Smooth muscle cell (in vitro differentiated cells): Measurements from ENCODE around the gene CIZ1. TPM values are rescaled to one million over a fixed set of nuclear protein-coding genes. Genes with fewer than 3 reads are reported as not detected.
A peak's percentile ranks its signal among the peaks of the same experiment; 100 is the strongest.

Experiments
- DNase-seq: peaks from one replicate; lab custom pipeline; 2025; ENCODE audit not compliant: unreplicated experiment; lab: John Stamatoyannopoulos, UW
- H2AFZ ChIP-seq: fragments of 200-600 bp; sonication (generic); 2 replicates; pipeline ENCODE4 v1.6.0; 2016; ENCODE audit warnings: antibody characterized with exemption, low read depth, mild to moderate bottlenecking
- H3F3A ChIP-seq: fragments of 200-600 bp; sonication (generic); 2 replicates; pipeline ENCODE4 v1.6.0; 2017; ENCODE audit warnings: antibody characterized with exemption, low read depth
- H3K27ac ChIP-seq: fragments of 200-600 bp; sonication (generic); 2 replicates; pipeline ENCODE4 v1.5.1; 2016; ENCODE audit warnings: low read depth, mild to moderate bottlenecking
- H3K27me3 ChIP-seq: fragments of 200-600 bp; sonication (generic); 2 replicates; pipeline ENCODE4 v1.6.1; 2016; ENCODE audit warnings: low read depth, mild to moderate bottlenecking
- H3K36me3 ChIP-seq: fragments of 200-600 bp; sonication (generic); 2 replicates; pipeline ENCODE4 v1.5.1; 2016; ENCODE audit warnings: low read depth
- H3K4me1 ChIP-seq: fragments of 200-600 bp; sonication (generic); 2 replicates; pipeline ENCODE4 v1.5.1; 2016; ENCODE audit warnings: low read depth
- H3K4me2 ChIP-seq: fragments of 200-600 bp; sonication (generic); 2 replicates; pipeline ENCODE4 v1.6.0; 2016; ENCODE audit warnings: mild to moderate bottlenecking
- H3K4me3 ChIP-seq: fragments of 200-600 bp; sonication (generic); 2 replicates; pipeline ENCODE4 v1.5.1; 2016; ENCODE audit warnings: mild to moderate bottlenecking
- H3K79me2 ChIP-seq: fragments of 200-600 bp; sonication (generic); 2 replicates; pipeline ENCODE4 v1.6.0; 2016; ENCODE audit warnings: low read depth, mild to moderate bottlenecking
- H3K9ac ChIP-seq: fragments of 200-600 bp; sonication (generic); 2 replicates; pipeline ENCODE4 v1.6.0; 2016; ENCODE audit warnings: low read depth
- H3K9me3 ChIP-seq: fragments of 200-600 bp; sonication (generic); replicated peaks from 2 replicates; pipeline ENCODE4 v1.5.1; 2016; ENCODE audit warnings: low read depth
- H4K20me1 ChIP-seq: fragments of 200-600 bp; sonication (generic); 2 replicates; pipeline ENCODE4 v1.6.0; 2016; ENCODE audit warnings: low read depth
- WGBS: methylation state at CpG from one replicate; pipeline ENCODE4 v1.1.7; 2016; ENCODE audit warnings: low lambda C conversion rate; 5-methylcytosine and 5-hydroxymethylcytosine counted together
- polyA plus RNA-seq: library from polyadenylated mRNA; unstranded; fragments of >200 nt; fragmentation: Nextera tagmentation; extraction: Ambion mirVana; gene quantifications from 2 replicates; pipeline ENCODE4 v1.2.1, GENCODE V29; 2016
- total RNA-seq: library from RNA; depleted of rRNA; stranded (reverse); fragments of >200 nt; gene quantifications from 2 replicates; pipeline ENCODE4 v1.2.3, GENCODE V29; 2014
- TF ChIP-seq, protein P1 (sequence below): fragments of 200-600 bp; sonication (generic); IDR thresholded peaks from 2 replicates; pipeline ENCODE4 v1.5.1; 2017; ENCODE audit warnings: borderline replicate concordance, mild to moderate bottlenecking, antibody characterized with exemption; ENCODE audit not compliant: insufficient read depth, poor library complexity, severe bottlenecking

The CIZ1 gene
- total and polyA plus RNA-seq, 2 experiments from 2014 or later, result 23.5 to 84.0 TPM

DNA sequence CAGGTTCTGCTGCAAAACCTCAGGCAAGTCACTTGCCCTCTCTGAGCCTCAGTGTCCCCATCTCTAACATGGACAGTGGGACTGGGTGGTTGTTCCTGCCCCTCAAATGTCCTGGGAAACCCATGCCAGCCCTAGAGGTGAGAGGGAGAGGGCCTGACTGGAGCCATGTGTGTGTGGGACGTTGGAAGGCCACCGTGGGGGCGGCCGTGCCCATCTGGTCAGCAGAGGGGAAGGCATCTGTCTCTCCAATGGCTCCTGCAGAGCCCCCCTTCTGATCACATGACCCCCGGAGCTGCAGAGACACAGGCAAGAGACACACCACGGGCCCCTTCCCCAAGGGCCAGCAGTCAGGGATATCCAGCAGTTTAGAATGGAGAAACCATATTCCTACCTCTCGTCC lies 13.5 kb upstream of the CIZ1 start:
- no peaks in the 10 kb centered on the region for H3K9me3 ChIP-seq
- WGBS, result 83% methylated on average over 7 of the region's 7 CpGs
- H3F3A ChIP-seq, result peaks cover 8% of the 10 kb centered on the region
- TF ChIP-seq, protein P1, sequence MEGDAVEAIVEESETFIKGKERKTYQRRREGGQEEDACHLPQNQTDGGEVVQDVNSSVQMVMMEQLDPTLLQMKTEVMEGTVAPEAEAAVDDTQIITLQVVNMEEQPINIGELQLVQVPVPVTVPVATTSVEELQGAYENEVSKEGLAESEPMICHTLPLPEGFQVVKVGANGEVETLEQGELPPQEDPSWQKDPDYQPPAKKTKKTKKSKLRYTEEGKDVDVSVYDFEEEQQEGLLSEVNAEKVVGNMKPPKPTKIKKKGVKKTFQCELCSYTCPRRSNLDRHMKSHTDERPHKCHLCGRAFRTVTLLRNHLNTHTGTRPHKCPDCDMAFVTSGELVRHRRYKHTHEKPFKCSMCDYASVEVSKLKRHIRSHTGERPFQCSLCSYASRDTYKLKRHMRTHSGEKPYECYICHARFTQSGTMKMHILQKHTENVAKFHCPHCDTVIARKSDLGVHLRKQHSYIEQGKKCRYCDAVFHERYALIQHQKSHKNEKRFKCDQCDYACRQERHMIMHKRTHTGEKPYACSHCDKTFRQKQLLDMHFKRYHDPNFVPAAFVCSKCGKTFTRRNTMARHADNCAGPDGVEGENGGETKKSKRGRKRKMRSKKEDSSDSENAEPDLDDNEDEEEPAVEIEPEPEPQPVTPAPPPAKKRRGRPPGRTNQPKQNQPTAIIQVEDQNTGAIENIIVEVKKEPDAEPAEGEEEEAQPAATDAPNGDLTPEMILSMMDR, result no peak
- H3K9ac ChIP-seq, result no peak overlapping the region
- no peak overlapping the region for H2AFZ ChIP-seq
- H3K4me3 ChIP-seq, result peak overlapping the region; percentile 89
- no peak for DNase-seq
- H3K4me2 ChIP-seq, result peak overlapping the region; percentile 92
- H3K79me2 ChIP-seq, result peaks cover 5% of the 10 kb centered on the region
- H3K27ac ChIP-seq, result no peak overlapping the region
- H3K4me1 ChIP-seq, result peaks cover 14% of the 10 kb centered on the region
- no peaks in the 10 kb centered on the region for H3K36me3 ChIP-seq
- no peaks in the 10 kb centered on the region for H3K27me3 ChIP-seq
- peaks cover 38% of the 10 kb centered on the region for H4K20me1 ChIP-seq

DNA sequence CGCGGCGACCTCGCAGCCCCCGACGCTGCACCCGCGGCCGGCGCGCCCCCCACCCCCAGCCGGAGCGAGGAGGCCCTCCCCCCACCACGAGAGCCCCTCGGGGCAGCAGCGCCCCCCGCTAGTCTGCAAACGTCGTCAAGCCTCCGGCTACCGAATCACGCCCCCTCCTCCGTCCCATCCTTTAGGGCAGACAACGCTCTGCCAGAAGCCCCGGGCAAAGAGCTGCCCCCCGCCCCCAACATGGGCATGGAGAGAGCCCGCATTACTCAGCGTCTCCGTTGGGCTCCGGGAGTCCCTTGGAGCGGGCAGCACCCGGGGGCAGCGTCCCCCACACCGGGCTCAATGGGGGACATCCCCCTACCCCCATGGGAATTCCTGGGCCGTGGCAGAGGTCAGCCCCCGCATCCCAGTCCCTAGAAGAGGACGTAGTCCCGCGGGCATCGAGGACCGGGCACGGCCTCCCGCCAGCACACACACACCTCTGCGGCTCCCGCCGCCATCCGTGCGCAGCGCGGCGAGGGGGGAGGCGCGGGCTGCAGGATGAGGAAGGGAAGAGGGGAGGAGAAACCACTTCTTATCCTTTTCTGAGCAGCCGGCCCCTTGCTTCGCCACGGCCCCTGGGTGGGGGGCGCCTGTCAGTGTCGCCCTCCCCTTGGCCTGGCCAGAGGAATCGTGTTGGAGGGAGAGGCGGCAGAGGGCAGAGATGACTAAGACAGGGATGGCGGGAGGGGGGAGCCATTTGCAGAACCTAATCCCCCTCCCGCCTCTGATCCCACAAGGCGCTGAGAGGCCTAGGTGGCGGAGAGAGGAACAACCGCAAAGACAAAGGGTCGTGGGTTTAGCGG lies 12.6 kb upstream of the CIZ1 start:
- H3K9ac ChIP-seq, result peak overlapping the region; percentile 21

DNA sequence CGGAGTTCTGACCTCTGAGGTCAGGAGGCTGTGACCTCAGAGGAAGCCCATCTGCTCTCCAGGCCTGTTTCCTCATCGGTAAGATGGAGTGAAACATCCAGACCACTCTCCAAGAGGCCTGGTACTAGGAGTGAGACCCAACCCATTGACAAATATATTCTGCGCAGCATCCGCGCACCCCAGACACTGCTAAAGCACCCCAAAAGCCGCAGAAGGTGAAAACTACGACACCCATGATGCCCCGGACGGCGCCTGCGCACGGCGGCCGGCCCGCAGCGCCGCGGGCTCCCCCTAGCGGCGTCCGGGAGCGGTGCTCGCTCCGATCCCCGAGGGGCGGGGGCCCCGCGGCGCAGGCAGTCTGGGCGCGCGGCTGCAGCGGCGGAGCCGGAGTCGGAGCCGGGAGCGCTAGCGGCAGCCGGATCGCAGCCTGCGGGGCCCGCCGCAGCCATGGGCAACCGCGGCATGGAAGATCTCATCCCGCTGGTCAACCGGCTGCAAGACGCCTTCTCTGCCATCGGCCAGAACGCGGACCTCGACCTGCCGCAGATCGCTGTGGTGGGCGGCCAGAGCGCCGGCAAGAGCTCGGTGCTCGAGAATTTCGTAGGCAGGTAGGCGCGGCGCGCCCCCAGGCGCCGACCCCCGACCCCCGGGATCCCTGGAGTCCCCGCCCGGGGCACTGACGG lies 11.8 kb upstream of the CIZ1 start, which contains the start of gene DNM1:
TSS of gene DNM1 (plus strand) at position 356 of the 683 bp plus-strand sequence. CDS start at position 448, 92 bp downstream.
- H3K9ac ChIP-seq, result peak within 1 kb of the TSS; percentile 21

More for the DNA sequence above, 12.6 kb upstream of the CIZ1 start:
- Histone ChIP-seq H4K20me1 (peaks cover 33% of the 10 kb centered on the region), H3K27me3 (no peaks in the 10 kb centered on the region), H3K4me2 (peak overlapping the region; percentile 92), H3K79me2 (peaks cover 5% of the 10 kb centered on the region), H3F3A (peaks cover 8% of the 10 kb centered on the region), H2AFZ (peak overlapping the region; percentile 64), H3K4me1 (peaks cover 14% of the 10 kb centered on the region), H3K9me3 (no peaks in the 10 kb centered on the region), H3K27ac (peak overlapping the region; percentile 23), H3K36me3 (no peaks in the 10 kb centered on the region), H3K4me3 (peak overlapping the region; percentile 89)
- WGBS, result 1% methylated on average over 48 of the region's 67 CpGs
- DNase-seq, result peak; percentile 61
- TF ChIP-seq, protein P1, result no peak

More for the DNA sequence above, 11.8 kb upstream of the CIZ1 start, which contains the start of gene DNM1:
- no peaks in the 10 kb centered on the region for H3K27me3 ChIP-seq
- peak within 1 kb of the TSS; percentile 89 for H3K4me3 ChIP-seq
- H2AFZ ChIP-seq, result peak within 1 kb of the TSS; percentile 75
- peaks cover 29% of the 10 kb centered on the region for H4K20me1 ChIP-seq
- peak within 1 kb of the TSS; percentile 92 for H3K4me2 ChIP-seq
- TF ChIP-seq, protein P1, result peak; percentile 82
- H3K27ac ChIP-seq, result peak within 1 kb of the TSS; percentile 45
- no peaks in the 10 kb centered on the region for H3K36me3 ChIP-seq
- H3K4me1 ChIP-seq, result peaks cover 14% of the 10 kb centered on the region
- no peaks in the 10 kb centered on the region for H3K9me3 ChIP-seq
- peaks cover 8% of the 10 kb centered on the region for H3F3A ChIP-seq
- 2% methylated on average over 57 of the region's 72 CpGs for WGBS
- DNase-seq, result peak; percentile 21
- peaks cover 5% of the 10 kb centered on the region for H3K79me2 ChIP-seq
